HUES6 (cell line): ENCODE results near the gene RABGAP1.

Experiments used
- H3K27ac ChIP-seq: 2 replicates; pipeline ENCODE4 v1.7.0; 2013; ENCODE audit warnings: low read depth, mild to moderate bottlenecking, low read length, inconsistent platforms
- H3K27me3 ChIP-seq: 2 replicates; pipeline ENCODE4 v1.6.1; 2013; ENCODE audit warnings: low read length; ENCODE audit not compliant: control insufficient read depth, insufficient read depth
- H3K36me3 ChIP-seq: 2 replicates; pipeline ENCODE4 v1.6.1; 2013; ENCODE audit warnings: low read length; ENCODE audit not compliant: control insufficient read depth, insufficient read depth
- H3K4me1 ChIP-seq: 2 replicates; pipeline ENCODE4 v1.6.1; 2013; ENCODE audit warnings: low read length; ENCODE audit not compliant: control insufficient read depth, insufficient read depth
- H3K4me3 ChIP-seq: 2 replicates; pipeline ENCODE4 v1.5.1; 2013; ENCODE audit warnings: low read depth, low read length
- H3K9ac ChIP-seq: one replicate; pipeline ENCODE4 v1.6.1; 2013; ENCODE audit warnings: mild to moderate bottlenecking, low read length
- H3K9me3 ChIP-seq: 2 replicates; pipeline ENCODE4 v1.6.1; 2013; ENCODE audit warnings: low read depth, low read length; ENCODE audit not compliant: control insufficient read depth, insufficient read depth

RABGAP1 gene

GRCh38 chr9:123049589-123050222 lies 108.9 kb downstream of the RABGAP1 start:
- no peak overlapping the region for H3K9ac ChIP-seq
- H3K9me3 ChIP-seq = no peaks in the 10 kb centered on the region
- H3K36me3 ChIP-seq = peaks cover 7% of the 10 kb centered on the region
- H3K27me3 ChIP-seq = no peaks in the 10 kb centered on the region
- peaks cover 3% of the 10 kb centered on the region; the same call in 1 of the 2 replicates for H3K4me1 ChIP-seq
- no peak overlapping the region for H3K27ac ChIP-seq
- H3K4me3 ChIP-seq = no peak overlapping the region

- no peak overlapping the region for H3K27ac ChIP-seq
- H3K36me3 ChIP-seq = peaks cover 19% of the 10 kb centered on the region
- peaks cover 3% of the 10 kb centered on the region; the same call in 1 of the 2 replicates for H3K4me1 ChIP-seq
- no peaks in the 10 kb centered on the region for H3K27me3 ChIP-seq
- H3K9me3 ChIP-seq = 0 out of 2 replicates have a peak, but pooled peaks cover 5% of the 10 kb centered on the region
- no peak overlapping the region for H3K4me3 ChIP-seq
- H3K9ac ChIP-seq = no peak overlapping the region
These were observed 112.2 kb downstream of the RABGAP1 start for GRCh38 chr9:123053046-123053445.

- no peak overlapping the region for H3K9ac ChIP-seq
- peaks cover 18% of the 10 kb centered on the region for H3K36me3 ChIP-seq
- H3K4me1 ChIP-seq = peaks cover 3% of the 10 kb centered on the region; the same call in 1 of the 2 replicates
- H3K27me3 ChIP-seq = no peaks in the 10 kb centered on the region
- no peak overlapping the region for H3K4me3 ChIP-seq
- H3K9me3 ChIP-seq = 0 out of 2 replicates have a peak, but pooled peaks cover 5% of the 10 kb centered on the region
- no peak overlapping the region for H3K27ac ChIP-seq
These were observed 112.9 kb downstream of the RABGAP1 start for GRCh38 chr9:123053711-123054110.

- no peak overlapping the region for H3K4me3 ChIP-seq
- H3K9me3 ChIP-seq = 0 out of 2 replicates have a peak, but pooled peaks cover 5% of the 10 kb centered on the region
- H3K36me3 ChIP-seq = peaks cover 27% of the 10 kb centered on the region
- H3K4me1 ChIP-seq = peaks cover 9% of the 10 kb centered on the region
- no peak overlapping the region for H3K27ac ChIP-seq
- no peak overlapping the region for H3K9ac ChIP-seq
- no peaks in the 10 kb centered on the region for H3K27me3 ChIP-seq
These were observed 118.0 kb downstream of the RABGAP1 start for GRCh38 chr9:123058834-123059233.

GRCh38 chr9:123059472-123060220 lies 118.8 kb downstream of the RABGAP1 start:
- H3K27ac ChIP-seq = no peak overlapping the region

GRCh38 chr9:123061216-123061615 lies 120.4 kb downstream of the RABGAP1 start:
- no peak overlapping the region for H3K27ac ChIP-seq
- no peak overlapping the region for H3K9ac ChIP-seq
- peaks cover 14% of the 10 kb centered on the region for H3K4me1 ChIP-seq
- no peaks in the 10 kb centered on the region for H3K9me3 ChIP-seq
- peaks cover 25% of the 10 kb centered on the region for H3K36me3 ChIP-seq
- H3K4me3 ChIP-seq = no peak overlapping the region
- no peaks in the 10 kb centered on the region for H3K27me3 ChIP-seq

More at GRCh38 chr9:123059472-123060220, 118.8 kb downstream of the RABGAP1 start:
- Histone ChIP-seq H3K4me3 (no peak overlapping the region), H3K36me3 (peaks cover 24% of the 10 kb centered on the region), H3K9me3 (0 out of 2 replicates have a peak, but pooled peaks cover 5% of the 10 kb centered on the region), H3K9ac (no peak overlapping the region), H3K27me3 (no peaks in the 10 kb centered on the region), H3K4me1 (peaks cover 14% of the 10 kb centered on the region)

GRCh38 chr9:123062351-123063176 lies 121.7 kb downstream of the RABGAP1 start:
- Histone ChIP-seq H3K27me3 (no peaks in the 10 kb centered on the region), H3K36me3 (peaks cover 39% of the 10 kb centered on the region), H3K9me3 (no peaks in the 10 kb centered on the region), H3K4me1 (peaks cover 14% of the 10 kb centered on the region), H3K9ac (no peak overlapping the region), H3K4me3 (no peak overlapping the region), H3K27ac (no peak overlapping the region; the same call in 1 of the 2 replicates)

- no peaks in the 10 kb centered on the region for H3K9me3 ChIP-seq
- H3K9ac ChIP-seq = no peak overlapping the region
- no peak overlapping the region for H3K4me3 ChIP-seq
- peaks cover 42% of the 10 kb centered on the region for H3K36me3 ChIP-seq
- H3K27me3 ChIP-seq = no peaks in the 10 kb centered on the region
- peaks cover 14% of the 10 kb centered on the region for H3K4me1 ChIP-seq
- no peak overlapping the region; the same call in 1 of the 2 replicates for H3K27ac ChIP-seq
These were observed 122.4 kb downstream of the RABGAP1 start for GRCh38 chr9:123063177-123063598.

- H3K9ac ChIP-seq = no peak overlapping the region
- H3K4me3 ChIP-seq = no peak overlapping the region
- H3K36me3 ChIP-seq = peaks cover 40% of the 10 kb centered on the region
- no peaks in the 10 kb centered on the region for H3K27me3 ChIP-seq
- no peak overlapping the region for H3K27ac ChIP-seq
- peaks cover 14% of the 10 kb centered on the region for H3K4me1 ChIP-seq
- H3K9me3 ChIP-seq = no peaks in the 10 kb centered on the region
These were observed 123.1 kb downstream of the RABGAP1 start for GRCh38 chr9:123063896-123064295.

GRCh38 chr9:123064716-123065115 lies 123.9 kb downstream of the RABGAP1 start:
- no peak overlapping the region for H3K4me3 ChIP-seq
- no peaks in the 10 kb centered on the region for H3K27me3 ChIP-seq
- H3K27ac ChIP-seq = no peak overlapping the region
- peaks cover 14% of the 10 kb centered on the region for H3K4me1 ChIP-seq
- no peaks in the 10 kb centered on the region for H3K9me3 ChIP-seq
- H3K36me3 ChIP-seq = peaks cover 40% of the 10 kb centered on the region
- H3K9ac ChIP-seq = no peak overlapping the region
